H1 (cell line): ENCODE data around the gene ASIC1. TPM values are rescaled to one million over a fixed set of nuclear protein-coding genes. Genes with fewer than 3 reads are reported as not detected.

Source experiments
- CTCF ChIA-PET: fragments of 300-600 bp; sonication (Branson Sonifier 250); formaldehyde crosslinking; loops from one replicate; lab custom pipeline; 2021; ENCODE audit not compliant: partially characterized antibody; lab: Charles Lee
- POLR2A ChIA-PET: fragments of 300-600 bp; sonication (Branson Sonifier 250); formaldehyde crosslinking; loops from one replicate; lab custom pipeline; 2021; ENCODE audit warnings: inconsistent platforms; ENCODE audit not compliant: partially characterized antibody; lab: Charles Lee
- DNase-seq, 2 experiments: peaks; one replicate each; pipeline versions ENCODE4 v3.0.0 to v3.0.0-alpha.2; 2010 to 2022; ENCODE audit warnings: low spot score in 2 of 2, low read depth in 1 of 2, mixed read lengths in 1 of 2
- FAIRE-seq: peaks from 2 replicates; lab custom pipeline; 2011; peaks lifted over from hg19 to GRCh38; lab: Jason Lieb, UNC
- H2AFZ ChIP-seq: 2 replicates; pipeline ENCODE4 v1.8.1; 2012; ENCODE audit warnings: low read length, inconsistent platforms
- H2AK5ac ChIP-seq: 2 replicates; pipeline ENCODE4 v1.6.1; 2013; ENCODE audit warnings: low read depth, low read length
- H2BK120ac ChIP-seq: replicated peaks from 2 replicates; pipeline ENCODE3; 2013; ENCODE audit warnings: low read depth, low read length, inconsistent platforms
- H2BK12ac ChIP-seq: 2 replicates; pipeline ENCODE4 v1.6.1; 2013; ENCODE audit warnings: low read depth, low read length
- H2BK15ac ChIP-seq: 2 replicates; pipeline ENCODE4 v1.6.1; 2013; ENCODE audit warnings: low read length
- H2BK20ac ChIP-seq: 2 replicates; pipeline ENCODE4 v1.6.1; 2013; ENCODE audit warnings: low read length
- H2BK5ac ChIP-seq: 2 replicates; pipeline ENCODE4 v1.6.1; 2013; ENCODE audit warnings: low read depth, low read length
- H3K14ac ChIP-seq: 2 replicates; pipeline ENCODE4 v1.6.1; 2013; ENCODE audit warnings: inconsistent platforms; ENCODE audit not compliant: insufficient read length
- H3K18ac ChIP-seq: 2 replicates; pipeline ENCODE4 v1.6.1; 2013; ENCODE audit warnings: low read length; ENCODE audit errors: extremely low read depth
- H3K23ac ChIP-seq: 2 replicates; pipeline ENCODE4 v1.6.1; 2013; ENCODE audit warnings: inconsistent platforms; ENCODE audit not compliant: insufficient read length
- H3K23me2 ChIP-seq: 2 replicates; pipeline ENCODE4 v1.6.1; 2013; ENCODE audit warnings: low read depth, low read length
- H3K27ac ChIP-seq: 2 replicates; pipeline ENCODE4 v1.6.1; 2011; ENCODE audit warnings: low read depth, low read length, inconsistent platforms
- H3K27me3 ChIP-seq, 4 experiments: replicated peaks in 1 of 4; 1 replicate in 1 of 4; 2 replicates in 3 of 4; pipeline versions ENCODE4 v1.6.1 to v1.8.1; 2011 to 2013; ENCODE audit warnings: low read length in 3 of 4, mild to moderate bottlenecking in 3 of 4, inconsistent platforms in 2 of 4, mixed read lengths in 2 of 4, moderate library complexity in 1 of 4; ENCODE audit not compliant: control insufficient read depth in 3 of 4, insufficient read depth in 3 of 4; ENCODE audit errors: extremely low read depth in 1 of 4
- H3K36me3 ChIP-seq, 4 experiments: 2 replicates each; pipeline versions ENCODE4 v1.6.1 to v1.8.1; 2011 to 2013; ENCODE audit warnings: mild to moderate bottlenecking in 4 of 4, low read length in 3 of 4, moderate library complexity in 2 of 4, control low read depth in 1 of 4, inconsistent platforms in 1 of 4; ENCODE audit not compliant: insufficient read depth in 4 of 4, control insufficient read depth in 2 of 4
- H3K4ac ChIP-seq: replicated peaks from 2 replicates; pipeline ENCODE3; 2013; ENCODE audit warnings: low read length, low read depth, mixed read lengths, inconsistent platforms; ENCODE audit not compliant: insufficient read length
- H3K4me1 ChIP-seq, 4 experiments: replicated peaks in 1 of 4; 1 replicate in 1 of 4; 2 replicates in 3 of 4; pipeline versions ENCODE4 v1.6.1 to v1.8.1; 2011 to 2013; ENCODE audit warnings: low read length in 3 of 4, inconsistent platforms in 2 of 4, mixed read lengths in 1 of 4; ENCODE audit not compliant: insufficient read depth in 4 of 4, control insufficient read depth in 3 of 4
- H3K4me2 ChIP-seq, 2 experiments: 2 replicates each; pipeline versions ENCODE4 v1.6.1 to v1.8.1; 2011 to 2013; ENCODE audit warnings: low read depth in 2 of 2, low read length in 2 of 2, control low read depth in 1 of 2, inconsistent platforms in 1 of 2, mild to moderate bottlenecking in 1 of 2; ENCODE audit not compliant: insufficient read depth in 1 of 2
- H3K4me3 ChIP-seq, 4 experiments: fragments of 200-600, 300-600 bp in 1 of 4; sonication (generic), shearing (Covaris generic), sonication (Bioruptor Twin) in 1 of 4; 2 replicates each; pipeline versions ENCODE4 v1.5.1 to v1.8.1; 2011 to 2016; ENCODE audit warnings: low read length in 4 of 4, low read depth in 3 of 4, control low read depth in 2 of 4, inconsistent platforms in 2 of 4, mild to moderate bottlenecking in 2 of 4, mixed read lengths in 1 of 4, moderate library complexity in 1 of 4; ENCODE audit not compliant: insufficient read depth in 2 of 4; ENCODE audit errors: extremely low read depth in 1 of 4
- H3K56ac ChIP-seq: replicated peaks from 2 replicates; pipeline ENCODE3; 2013; ENCODE audit warnings: low read depth, mild to moderate bottlenecking, mixed read lengths, low read length, inconsistent platforms; ENCODE audit not compliant: insufficient read length
- H3K79me1 ChIP-seq: 2 replicates; pipeline ENCODE4 v1.6.1; 2013; ENCODE audit warnings: low read depth, low read length, control low read depth
- H3K79me2 ChIP-seq, 2 experiments: 2 replicates each; pipeline versions ENCODE4 v1.6.1 to v1.8.1; 2012 to 2013; ENCODE audit warnings: low read length in 2 of 2, mild to moderate bottlenecking in 2 of 2, inconsistent platforms in 1 of 2; ENCODE audit not compliant: insufficient read depth in 2 of 2, control insufficient read depth in 1 of 2
- H3K9ac ChIP-seq, 4 experiments: replicated peaks in 1 of 4; 1 replicate in 1 of 4; 2 replicates in 3 of 4; pipeline versions ENCODE4 v1.6.1 to v1.8.1; 2011 to 2013; ENCODE audit warnings: low read depth in 3 of 4, low read length in 3 of 4, control low read depth in 2 of 4, mild to moderate bottlenecking in 2 of 4, moderate library complexity in 2 of 4, inconsistent platforms in 1 of 4; ENCODE audit errors: extremely low read depth in 1 of 4
- H3K9me3 ChIP-seq, 2 experiments: 2 replicates each; pipeline versions ENCODE4 v1.6.1 to v1.8.1; 2012 to 2013; ENCODE audit warnings: mild to moderate bottlenecking in 2 of 2, moderate library complexity in 2 of 2, control low read depth in 1 of 2, inconsistent platforms in 1 of 2, low read depth in 1 of 2, low read length in 1 of 2, mixed read lengths in 1 of 2; ENCODE audit not compliant: insufficient read depth in 2 of 2
- H4K20me1 ChIP-seq, 2 experiments: replicated peaks in 1 of 2; 2 replicates each; pipeline versions ENCODE3 to v1.8.1; 2011 to 2013; ENCODE audit warnings: inconsistent platforms in 2 of 2, low read length in 2 of 2, mild to moderate bottlenecking in 1 of 2; ENCODE audit not compliant: insufficient read depth in 2 of 2, control insufficient read depth in 1 of 2
- H4K5ac ChIP-seq: 2 replicates; pipeline ENCODE4 v1.6.1; 2013; ENCODE audit warnings: low read length, low read depth, mixed read lengths, inconsistent platforms; ENCODE audit not compliant: insufficient read length
- H4K8ac ChIP-seq: 2 replicates; pipeline ENCODE4 v1.8.0; 2013; ENCODE audit warnings: mild to moderate bottlenecking, moderate library complexity, low read length, inconsistent platforms; ENCODE audit not compliant: insufficient read depth; ENCODE audit errors: extremely low read depth
- H4K91ac ChIP-seq: replicated peaks from 2 replicates; pipeline ENCODE3; 2013; ENCODE audit warnings: low read length, mixed read lengths, inconsistent platforms; ENCODE audit not compliant: insufficient read length
- NRF1 ChIP-seq: IDR thresholded peaks from 2 replicates; pipeline ENCODE4 v1.6.1; 2011; ENCODE audit warnings: mild to moderate bottlenecking, low read depth, low read length, improper control_type of control experiment
- POLR2AphosphoS5 ChIP-seq: IDR thresholded peaks from 2 replicates; pipeline ENCODE4 v1.6.1; 2011; ENCODE audit warnings: low read depth, low read length
- SUZ12 ChIP-seq: fragments of 200-600 bp; sonication (generic); IDR thresholded peaks from 2 replicates; pipeline ENCODE4 v1.6.1; 2012; ENCODE audit warnings: mild to moderate bottlenecking, inconsistent platforms, low read length, moderate library complexity, mixed read lengths
- WGBS, 2 experiments: shearing (Covaris generic) in 1 of 2; methylation state at CpG; one replicate each; pipeline versions ENCODE4 v1.1.6 to v1.1.7; 2013 to 2015; ENCODE audit warnings: low lambda C conversion rate in 2 of 2, mixed read lengths in 2 of 2, inconsistent platforms in 1 of 2, low coverage in 1 of 2, missing lambda C conversion rate in 1 of 2; ENCODE audit not compliant: insufficient replicate concordance in 2 of 2, insufficient coverage in 1 of 2, insufficient read length in 1 of 2; ENCODE audit errors: extremely low coverage in 1 of 2, missing lambda C conversion rate in 1 of 2; 5-methylcytosine and 5-hydroxymethylcytosine counted together
- polyA plus RNA-seq, 7 experiments: library from polyadenylated mRNA; depleted of rRNA in 3 of 7; stranded (reverse) in 5 of 7; unstranded in 2 of 7; fragments of >200 nt in 5 of 7; fragments of 200-250 nt in 2 of 7; gene quantifications; 1 replicate in 5 of 7; 2 replicates in 1 of 7; 4 replicates in 1 of 7; pipeline versions ENCODE4 v1.2.1 to v1.2.3, GENCODE V29; 2011 to 2013; ENCODE audit warnings: missing spikeins in 2 of 7, mixed read lengths in 2 of 7
- total RNA-seq: library from RNA; stranded (reverse); fragmentation: NEBNext Ultra II Directional; extraction: Animal tissue kit (Norgen Biotek cat#: 25700); gene quantifications from 2 replicates; pipeline ENCODE4 v1.2.1, GENCODE V29; 2021

The ASIC1 gene
- total and polyA plus RNA-seq, 2 of the 8 experiments (the other 6 are each of a cell fraction or from before 2014, with no cell fraction given): 2.4 to 4.4 TPM

- Histone ChIP-seq H4K8ac (peak overlapping the region; percentile 26), H2AK5ac (no peak overlapping the region), H2AFZ (no peak overlapping the region), H2BK12ac (no peak overlapping the region), H3K4me1 (peaks cover 2 to 9% (median 6%) of the 10 kb centered on the region in 4 experiments; a peak in 5 of 7 replicates), H3K27ac (no peak overlapping the region), H2BK5ac (0 out of 2 replicates have a peak overlapping the region, but pooled peaks have one; percentile 2), H2BK120ac (no peak overlapping the region), H4K5ac (no peak overlapping the region), H3K79me2 (no peaks in the 10 kb centered on the region), H3K36me3 (peaks cover 21 to 31% (median 23%) of the 10 kb centered on the region in 4 experiments), H2BK20ac (no peak overlapping the region), H2BK15ac (no peak overlapping the region), H3K9ac (no peak overlapping the region), H3K23me2 (no peaks in the 10 kb centered on the region), H3K4ac (no peak overlapping the region), H3K4me3 (no peak overlapping the region), H3K56ac (no peak overlapping the region), H4K20me1 (peaks cover 0 to 9% of the 10 kb centered on the region in 2 experiments), H3K4me2 (no peak overlapping the region), H3K9me3 (no peaks in the 10 kb centered on the region), H4K91ac (no peak overlapping the region), H3K79me1 (no peaks in the 10 kb centered on the region), H3K27me3 (no peaks in the 10 kb centered on the region), H3K14ac (no peak overlapping the region), H3K18ac (no peak overlapping the region), H3K23ac (no peak overlapping the region)
- no peak for DNase-seq
- POLR2A ChIA-PET: interaction anchor here (0.6 to 27.1 kb wide), 8 partner anchors 6 to 1072 kb away, joined by 3 to 457 read pairs (median 5); partner anchors contain the start of genes CERS5, COX14, GPD1 and SMARCD1
- WGBS, 2 experiments: 86% methylated on average over 8 of the region's 8 CpGs; no CpG with 5 or more reads in 1 of the 2 experiments
- FAIRE-seq: no peak
- TF ChIP-seq POLR2AphosphoS5: peak; percentile 31; the same call in 1 of the 2 replicates
- TF ChIP-seq NRF1: no peak
- TF ChIP-seq SUZ12: no peak
- CTCF ChIA-PET: interaction anchor here (0.6 to 32.9 kb wide), 22 partner anchors 9 to 212 kb away, joined by 3 to 625 read pairs (median 5); partner anchors contain the start of genes CERS5, COX14 and SMARCD1
Measured at GRCh38 chr12:50102646-50103309, 45.4 kb downstream of the ASIC1 start.
